Measurements from ENCODE around the gene HS6ST1.
A peak's percentile ranks its signal among the peaks of the same experiment; 100 is the strongest.
"Not testable (repeated sequence)": the region's sequence is repeated elsewhere in the genome, so short reads cannot be mapped to it uniquely, and the experiment has no call there.

The HS6ST1 gene

GRCh38 chr2:128320192-128320905 lies 1.7 kb upstream of the HS6ST1 start:
- Histone ChIP-seq H3K9ac (no peak overlapping the region), H3K4me3 (IDR thresholded peaks at IDR 0.05; ENCODE audit: insufficient read depth, low read depth, low read length) (no peak overlapping the region), H2AFZ (ENCODE audit: low read depth) (no peak overlapping the region), H3K4me2 (no peak overlapping the region), H3K27me3 (ENCODE audit: insufficient read depth, low read depth) (no peaks in the 10 kb centered on the region), H3K79me2 (ENCODE audit: insufficient read depth, low read depth) (no peaks in the 10 kb centered on the region), H3K4me1 (ENCODE audit: low read depth, poor library complexity, severe bottlenecking) (no peaks in the 10 kb centered on the region), H4K20me1 (ENCODE audit: insufficient read depth) (no peaks in the 10 kb centered on the region), H3K36me3 (ENCODE audit: insufficient read depth) (no peaks in the 10 kb centered on the region), H3K27ac (no peak overlapping the region)
- TF ChIP-seq CTCF (conservative IDR thresholded peaks at IDR 0.05; ENCODE audit: low read depth, low read length) = no peak

GRCh38 chr2:128319631-128320191 lies 1.0 kb upstream of the HS6ST1 start:
- no peak for TF ChIP-seq CTCF (conservative IDR thresholded peaks at IDR 0.05; ENCODE audit: low read depth, low read length)
- Histone ChIP-seq H3K4me2 (no peak overlapping the region), H4K20me1 (ENCODE audit: insufficient read depth) (no peaks in the 10 kb centered on the region), H3K36me3 (ENCODE audit: insufficient read depth) (no peaks in the 10 kb centered on the region), H3K79me2 (ENCODE audit: insufficient read depth, low read depth) (no peaks in the 10 kb centered on the region), H3K27ac (no peak overlapping the region), H3K4me1 (ENCODE audit: low read depth, poor library complexity, severe bottlenecking) (no peaks in the 10 kb centered on the region), H2AFZ (ENCODE audit: low read depth) (peak overlapping the region; percentile 44; the same call in 1 of the 2 replicates), H3K27me3 (ENCODE audit: insufficient read depth, low read depth) (no peaks in the 10 kb centered on the region), H3K4me3 (IDR thresholded peaks at IDR 0.05; ENCODE audit: insufficient read depth, low read depth, low read length) (no peak overlapping the region), H3K9ac (no peak overlapping the region)

GRCh38 chr2:128318245-128318644 lies 423 bp downstream of the HS6ST1 start:
- H3K79me2 ChIP-seq (ENCODE audit: insufficient read depth, low read depth); H3K27me3 ChIP-seq (ENCODE audit: insufficient read depth, low read depth); H3K27ac ChIP-seq; H3K4me2 ChIP-seq; H3K36me3 ChIP-seq (ENCODE audit: insufficient read depth); H3K4me3 ChIP-seq (IDR thresholded peaks at IDR 0.05; ENCODE audit: insufficient read depth, low read depth, low read length); H2AFZ ChIP-seq (ENCODE audit: low read depth); H3K9ac ChIP-seq; H3K4me1 ChIP-seq (ENCODE audit: low read depth, poor library complexity, severe bottlenecking); H4K20me1 ChIP-seq (ENCODE audit: insufficient read depth): not testable (repeated sequence)

GRCh38 chr2:128317899-128318225 lies 806 bp downstream of the HS6ST1 start:
- not testable (repeated sequence) for H3K4me3 ChIP-seq (IDR thresholded peaks at IDR 0.05; ENCODE audit: insufficient read depth, low read depth, low read length); H3K27ac ChIP-seq; H3K4me1 ChIP-seq (ENCODE audit: low read depth, poor library complexity, severe bottlenecking); H3K36me3 ChIP-seq (ENCODE audit: insufficient read depth); H4K20me1 ChIP-seq (ENCODE audit: insufficient read depth); H3K27me3 ChIP-seq (ENCODE audit: insufficient read depth, low read depth); H3K79me2 ChIP-seq (ENCODE audit: insufficient read depth, low read depth)
- Histone ChIP-seq H3K4me2 (peak overlapping the region; percentile 66), H2AFZ (ENCODE audit: low read depth) (peak overlapping the region; percentile 14; the same call in 1 of the 2 replicates), H3K9ac (peak overlapping the region; percentile 27; the same call in 1 of the 2 replicates)

- Histone ChIP-seq H3K36me3 (ENCODE audit: insufficient read depth) (no peaks in the 10 kb centered on the region), H3K4me3 (IDR thresholded peaks at IDR 0.05; ENCODE audit: insufficient read depth, low read depth, low read length) (no peak overlapping the region), H4K20me1 (ENCODE audit: insufficient read depth) (no peaks in the 10 kb centered on the region), H3K27ac (no peak overlapping the region), H3K79me2 (ENCODE audit: insufficient read depth, low read depth) (no peaks in the 10 kb centered on the region; the same call in 1 of the 2 replicates), H2AFZ (ENCODE audit: low read depth) (peak overlapping the region; percentile 14; the same call in 1 of the 2 replicates), H3K4me1 (ENCODE audit: low read depth, poor library complexity, severe bottlenecking) (no peaks in the 10 kb centered on the region), H3K4me2 (peak overlapping the region; percentile 66), H3K9ac (peak overlapping the region; percentile 27; the same call in 1 of the 2 replicates), H3K27me3 (ENCODE audit: insufficient read depth, low read depth) (no peaks in the 10 kb centered on the region)
- TF ChIP-seq CTCF (conservative IDR thresholded peaks at IDR 0.05; ENCODE audit: low read depth, low read length) = no peak
Measured at GRCh38 chr2:128317181-128317898, 1.3 kb downstream of the HS6ST1 start.
